ENCODE results near the gene EXOG. TPM values are rescaled to one million over a fixed set of nuclear protein-coding genes. Genes with fewer than 3 reads are reported as not detected.

EXOG gene
- total and polyA plus RNA-seq, 2 of the 13 experiments (the other 11 are each of a cell fraction or from before 2014, with no cell fraction given) = 5.5 to 9.5 TPM

GRCh38 chr3:38496131-38496910 is at the start of gene EXOG (continued):
- TF ChIP-seq ZNF546 (CRISPR knock-in tag; conservative IDR thresholded peaks at IDR 0.05) (no peak), KLF16 (CRISPR knock-in tag; IDR thresholded peaks at IDR 0.05) (peak in 1 of 2 experiments; percentile 72; a peak in 2 of 4 replicates), RARA (CRISPR knock-in tag; IDR thresholded peaks at IDR 0.05) (no peak), IKZF1 (IDR thresholded peaks at IDR 0.05) (no peak), FOXA3 (CRISPR knock-in tag; IDR thresholded peaks at IDR 0.05) (no peak; the same call in 1 of the 2 replicates), ZNF160 (CRISPR knock-in tag; IDR thresholded peaks at IDR 0.05) (peak; percentile 72; the same call in 1 of the 2 replicates), ZNF430 (CRISPR knock-in tag; IDR thresholded peaks at IDR 0.05) (peak; percentile 94), MTA3 (CRISPR knock-in tag; IDR thresholded peaks at IDR 0.05) (no peak), NFE2L1 (CRISPR knock-in tag; IDR thresholded peaks at IDR 0.05; ENCODE audit: borderline replicate concordance) (no peak), ETS1 (CRISPR knock-in tag; IDR thresholded peaks at IDR 0.05) (no peak), ZNF350 (CRISPR knock-in tag; IDR thresholded peaks at IDR 0.05; ENCODE audit: borderline replicate concordance, low read depth) (no peak; the same call in 1 of the 2 replicates), SP2 (CRISPR knock-in tag; IDR thresholded peaks at IDR 0.05) (peak; percentile 38; the same call in 1 of the 2 replicates), XRCC5 (optimal IDR thresholded peaks at IDR 0.05; ENCODE audit: low read length) (peak; percentile 74), ZNF407 (CRISPR knock-in tag; IDR thresholded peaks at IDR 0.05; ENCODE audit: not compliant biosample characterization) (no peak), HDAC1 (CRISPR knock-in tag; IDR thresholded peaks at IDR 0.05) (peak; percentile 56; the same call in 1 of the 2 replicates), DMAP1 (CRISPR knock-in tag; IDR thresholded peaks at IDR 0.05) (peak; percentile 55; the same call in 1 of the 2 replicates), BRD4 (CRISPR knock-in tag; IDR thresholded peaks at IDR 0.05) (no peak), ZNF75D (CRISPR knock-in tag; IDR thresholded peaks at IDR 0.05; ENCODE audit: borderline replicate concordance) (no peak), ZFP90 (CRISPR knock-in tag; IDR thresholded peaks at IDR 0.05; ENCODE audit: borderline replicate concordance) (no peak), ZNF557 (CRISPR knock-in tag; IDR thresholded peaks at IDR 0.05) (0 out of 2 replicates have a peak, but pooled peaks have one; percentile 36), ZNF644 (CRISPR knock-in tag; IDR thresholded peaks at IDR 0.05; ENCODE audit: low read depth) (no peak), CBX1 (IDR thresholded peaks at IDR 0.05; ENCODE audit: low read depth) (no peak)
